ENCODE data around the gene RAB40B.

RAB40B gene

GRCh38 chr17:82615084-82616020, 83.1 kb downstream of the RAB40B start:
- DNase-seq (ENCODE audit: low read depth), result no peak

DNA sequence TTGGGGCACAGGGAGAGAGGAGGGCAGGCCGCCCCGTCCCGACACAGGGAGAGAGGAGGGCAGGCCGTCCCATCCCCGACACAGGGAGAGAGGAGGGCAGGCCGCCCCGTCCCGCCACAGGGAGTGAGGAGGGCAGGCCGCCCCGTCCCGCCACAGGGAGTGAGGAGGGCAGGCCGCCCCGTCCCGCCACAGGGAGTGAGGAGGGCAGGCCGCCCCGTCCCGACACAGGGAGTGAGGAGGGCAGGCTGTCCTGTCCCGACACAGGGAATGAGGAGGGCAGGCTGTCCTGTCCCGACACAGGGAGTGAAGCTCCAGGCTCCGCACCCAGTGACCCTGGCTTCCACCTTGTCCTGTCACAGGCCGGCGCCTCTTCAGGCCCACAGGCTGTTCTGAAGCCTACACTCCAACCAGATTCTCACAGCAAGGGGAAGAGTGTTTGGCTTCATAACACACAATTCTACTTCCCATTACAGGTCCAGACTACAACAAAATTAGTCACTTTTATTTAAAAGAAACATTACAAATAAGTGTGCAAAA, 84.3 kb downstream of the RAB40B start:
- no peak for DNase-seq (ENCODE audit: low read depth)

GRCh38 chr17:82613283-82614094, 85.0 kb downstream of the RAB40B start:
- no peak for DNase-seq (ENCODE audit: low read depth)

- DNase-seq (ENCODE audit: low read depth), result no peak
These were observed 87.1 kb downstream of the RAB40B start for GRCh38 chr17:82611140-82612058.

GRCh38 chr17:82609655-82610054, 88.8 kb downstream of the RAB40B start:
- DNase-seq (ENCODE audit: low read depth), result no peak

DNA sequence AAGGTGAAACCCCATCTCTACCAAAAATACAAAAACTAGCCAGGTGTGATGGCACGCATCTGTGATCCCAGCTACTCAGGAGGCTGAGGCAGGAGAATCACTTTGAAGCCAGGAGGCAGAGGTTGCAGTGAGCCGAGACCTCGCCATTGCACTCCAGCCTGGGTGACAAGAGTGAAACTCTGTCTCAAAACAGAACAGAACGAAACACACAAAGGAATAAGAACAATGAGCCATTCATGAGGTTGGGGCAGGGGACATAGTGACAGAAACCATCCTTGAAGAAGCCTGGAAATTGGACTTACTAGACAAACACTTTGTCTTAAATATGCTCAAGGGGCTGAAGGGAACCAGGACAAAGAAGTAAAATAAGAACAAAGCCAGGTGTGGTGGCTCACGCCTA, 89.7 kb downstream of the RAB40B start:
- DNase-seq (ENCODE audit: low read depth), result no peak

DNA sequence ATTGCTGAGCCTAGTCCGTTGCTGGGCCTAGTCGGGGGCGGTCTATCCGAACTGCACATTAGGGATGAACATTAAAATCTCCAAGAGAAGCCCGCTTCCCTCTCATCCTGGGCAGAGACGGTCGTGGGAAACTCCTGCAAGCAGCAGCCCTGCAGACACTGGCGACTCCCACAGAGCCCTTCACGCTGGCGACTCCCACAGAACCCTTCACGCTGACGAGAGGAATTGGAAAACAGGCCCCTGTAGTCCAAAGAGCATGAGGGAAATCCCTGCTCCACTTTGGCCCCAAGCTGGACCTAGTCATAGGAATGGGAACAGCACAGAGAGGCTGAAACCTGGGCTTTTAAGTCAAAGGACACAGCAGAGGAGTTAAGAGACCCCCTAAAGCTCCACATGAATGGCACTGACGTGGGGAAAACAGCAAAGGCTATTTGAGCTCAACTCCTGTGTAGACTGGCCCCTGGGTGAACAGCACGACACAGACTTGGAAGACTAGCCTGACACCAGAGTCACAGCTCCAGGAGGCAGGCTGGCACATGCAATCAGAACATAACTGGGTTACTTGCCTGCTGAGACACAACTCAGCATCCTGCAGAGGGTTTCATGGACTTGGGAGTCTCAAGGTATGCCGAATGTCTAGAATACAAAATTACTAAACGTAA, 92.4 kb downstream of the RAB40B start:
- DNase-seq (ENCODE audit: low read depth), result no peak

Measured in CMK (cell line).